ENCODE measurements around the gene GLT1D1. TPM values are rescaled to one million over a fixed set of nuclear protein-coding genes. Genes with fewer than 3 reads are reported as not detected.
"Not testable (repeated sequence)": the region's sequence is repeated elsewhere in the genome, so short reads cannot be mapped to it uniquely, and the experiment has no call there.

Gene GLT1D1
- total RNA-seq, 4 donors from 2014 or later, result 0.60 TPM; not detected in 3

GRCh38 chr12:128843538-128843937 lies 9.7 kb upstream of the GLT1D1 start:
- Histone ChIP-seq H3K4me3 (no peak overlapping the region), H3K4me1 (no peaks in the 10 kb centered on the region), H3K36me3 (no peaks in the 10 kb centered on the region), H3K27ac (no peak overlapping the region), H3K9me3 (peaks cover 0 to 26% (median 0%) of the 10 kb centered on the region in 4 donors), H3K27me3 (no peaks in the 10 kb centered on the region)
- TF ChIP-seq POLR2A (IDR thresholded peaks at IDR 0.05), result no peak
- TF ChIP-seq, protein P1, sequence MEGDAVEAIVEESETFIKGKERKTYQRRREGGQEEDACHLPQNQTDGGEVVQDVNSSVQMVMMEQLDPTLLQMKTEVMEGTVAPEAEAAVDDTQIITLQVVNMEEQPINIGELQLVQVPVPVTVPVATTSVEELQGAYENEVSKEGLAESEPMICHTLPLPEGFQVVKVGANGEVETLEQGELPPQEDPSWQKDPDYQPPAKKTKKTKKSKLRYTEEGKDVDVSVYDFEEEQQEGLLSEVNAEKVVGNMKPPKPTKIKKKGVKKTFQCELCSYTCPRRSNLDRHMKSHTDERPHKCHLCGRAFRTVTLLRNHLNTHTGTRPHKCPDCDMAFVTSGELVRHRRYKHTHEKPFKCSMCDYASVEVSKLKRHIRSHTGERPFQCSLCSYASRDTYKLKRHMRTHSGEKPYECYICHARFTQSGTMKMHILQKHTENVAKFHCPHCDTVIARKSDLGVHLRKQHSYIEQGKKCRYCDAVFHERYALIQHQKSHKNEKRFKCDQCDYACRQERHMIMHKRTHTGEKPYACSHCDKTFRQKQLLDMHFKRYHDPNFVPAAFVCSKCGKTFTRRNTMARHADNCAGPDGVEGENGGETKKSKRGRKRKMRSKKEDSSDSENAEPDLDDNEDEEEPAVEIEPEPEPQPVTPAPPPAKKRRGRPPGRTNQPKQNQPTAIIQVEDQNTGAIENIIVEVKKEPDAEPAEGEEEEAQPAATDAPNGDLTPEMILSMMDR (IDR thresholded peaks at IDR 0.05), result no peak
- no peak for TF ChIP-seq EP300 (IDR thresholded peaks at IDR 0.05)
- 89% methylated on average over 4 of the region's 4 CpGs for WGBS, 2 donors
- no peak for DNase-seq (ENCODE audit: low spot score in 2 of 2)

- DNase-seq (ENCODE audit: low spot score in 2 of 2), result no peak
- no peaks in the 10 kb centered on the region for H3K36me3 ChIP-seq
- peaks cover 0 to 26% (median 0%) of the 10 kb centered on the region in 4 donors for H3K9me3 ChIP-seq
- H3K27me3 ChIP-seq, result no peaks in the 10 kb centered on the region
- no peak overlapping the region for H3K4me3 ChIP-seq
- WGBS, 2 donors, result 51 to 62% methylated on average over 10 to 11 of the region's 11 CpGs
- H3K4me1 ChIP-seq, result no peaks in the 10 kb centered on the region
- TF ChIP-seq, protein P1 (IDR thresholded peaks at IDR 0.05), result no peak
- TF ChIP-seq POLR2A (IDR thresholded peaks at IDR 0.05) (no peak), EP300 (IDR thresholded peaks at IDR 0.05) (no peak)
- H3K27ac ChIP-seq, result no peak overlapping the region
Observed at GRCh38 chr12:128844031-128844635, 9.1 kb upstream of the GLT1D1 start.

- not testable (repeated sequence) for DNase-seq (ENCODE audit: low spot score in 2 of 2); H3K4me1 ChIP-seq; H3K4me3 ChIP-seq; H3K36me3 ChIP-seq; H3K27me3 ChIP-seq; H3K27ac ChIP-seq
- 88 to 93% methylated on average over 17 to 27 of the region's 27 CpGs for WGBS, 2 donors
- H3K9me3 ChIP-seq, result peaks cover 0 to 26% (median 0%) of the 10 kb centered on the region in 4 donors
Observed at GRCh38 chr12:128846671-128847070, 6.6 kb upstream of the GLT1D1 start.

- Histone ChIP-seq H3K4me3 (no peak overlapping the region), H3K27me3 (peaks cover 0 to 8% of the 10 kb centered on the region in 2 donors), H3K4me1 (no peaks in the 10 kb centered on the region), H3K27ac (no peak overlapping the region), H3K9me3 (peaks cover 0 to 20% (median 0%) of the 10 kb centered on the region in 4 donors), H3K36me3 (no peaks in the 10 kb centered on the region)
- TF ChIP-seq EP300 (IDR thresholded peaks at IDR 0.05) (no peak), POLR2A (IDR thresholded peaks at IDR 0.05) (no peak)
- TF ChIP-seq, protein P1 (IDR thresholded peaks at IDR 0.05), result no peak
- WGBS, 2 donors, result 94 to 96% methylated on average over 14 of the region's 14 CpGs
- no peak for DNase-seq (ENCODE audit: low spot score in 2 of 2)
Observed at GRCh38 chr12:128848371-128848770, 4.9 kb upstream of the GLT1D1 start.

GRCh38 chr12:128849806-128850205 lies 3.5 kb upstream of the GLT1D1 start:
- not testable (repeated sequence) for H3K4me3 ChIP-seq; H3K4me1 ChIP-seq; H3K36me3 ChIP-seq; H3K27ac ChIP-seq; DNase-seq (ENCODE audit: low spot score in 2 of 2)
- Histone ChIP-seq H3K27me3 (peaks cover 0 to 19% of the 10 kb centered on the region in 2 donors), H3K9me3 (peaks cover 0 to 17% (median 0%) of the 10 kb centered on the region in 4 donors)
- WGBS, 2 donors, result 57 to 66% methylated on average over 6 of the region's 6 CpGs

- 70 to 82% methylated on average over 3 of the region's 3 CpGs for WGBS, 2 donors
- Histone ChIP-seq H3K36me3 (no peaks in the 10 kb centered on the region), H3K9me3 (peaks cover 0 to 17% (median 0%) of the 10 kb centered on the region in 4 donors), H3K4me1 (no peaks in the 10 kb centered on the region), H3K27ac (no peak overlapping the region), H3K4me3 (no peak overlapping the region), H3K27me3 (peaks cover 0 to 19% of the 10 kb centered on the region in 2 donors)
- TF ChIP-seq EP300 (IDR thresholded peaks at IDR 0.05) (no peak), POLR2A (IDR thresholded peaks at IDR 0.05) (no peak)
- TF ChIP-seq, protein P1 (IDR thresholded peaks at IDR 0.05), result no peak
- no peak for DNase-seq (ENCODE audit: low spot score in 2 of 2)
Observed at GRCh38 chr12:128850400-128850799, 2.9 kb upstream of the GLT1D1 start.

- H3K4me3 ChIP-seq; DNase-seq (ENCODE audit: low spot score in 2 of 2); H3K27ac ChIP-seq; H3K36me3 ChIP-seq; H3K4me1 ChIP-seq: not testable (repeated sequence)
- 86 to 87% methylated on average over 7 of the region's 7 CpGs for WGBS, 2 donors
- Histone ChIP-seq H3K9me3 (peaks cover 0 to 17% (median 0%) of the 10 kb centered on the region in 4 donors), H3K27me3 (peaks cover 0 to 19% of the 10 kb centered on the region in 2 donors)
Observed at GRCh38 chr12:128851429-128851828, 1.8 kb upstream of the GLT1D1 start.
